PC-3 (cell line): Measurements from ENCODE around the gene ASPSCR1. TPM values are rescaled to one million over a fixed set of nuclear protein-coding genes. Genes with fewer than 3 reads are reported as not detected.

Experiments
- ATAC-seq: fragments of 200-7000 bp; cut with Tn5 transposase; 2 replicates; pipeline ENCODE4 v1.9.1; 2020; ENCODE audit warnings: mild to moderate bottlenecking, moderate library complexity
- BruUV-seq: library from RNA; stranded (reverse); fragments of 400-500 nt; replicated peaks from 2 replicates; lab custom pipeline; 2021; lab: Mats Ljungman, UMichigan
- CTCF ChIA-PET: fragments of 300-600 bp; sonication (Branson Sonifier 250); formaldehyde crosslinking; loops from one replicate; lab custom pipeline; 2022; ENCODE audit warnings: antibody characterized with exemption; lab: Charles Lee
- POLR2A ChIA-PET: fragments of 300-600 bp; sonication (Branson Sonifier 250); formaldehyde crosslinking; loops from one replicate; lab custom pipeline; 2022; ENCODE audit warnings: antibody characterized with exemption; ENCODE audit not compliant: unreplicated experiment; lab: Charles Lee
- DNase-seq: peaks from one replicate; pipeline ENCODE4 v3.0.0-alpha.2; 2015
- H2AFZ ChIP-seq: fragments of 300-600 bp; sonication (generic); 2 replicates; pipeline ENCODE4 v1.6.0; 2016; ENCODE audit warnings: antibody characterized with exemption, low read length
- H3F3A ChIP-seq: fragments of 300-600 bp; sonication (generic); one replicate; pipeline ENCODE4 v1.6.0; 2017; ENCODE audit warnings: antibody characterized with exemption, low read length, control low read depth, mild to moderate bottlenecking; ENCODE audit not compliant: unreplicated experiment
- H3K27ac ChIP-seq: fragments of 300-600 bp; sonication (generic); 2 replicates; pipeline ENCODE4 v1.5.1; 2016; ENCODE audit warnings: mild to moderate bottlenecking, low read length
- H3K27me3 ChIP-seq: fragments of 300-600 bp; sonication (generic); 2 replicates; pipeline ENCODE4 v1.6.1; 2016; ENCODE audit warnings: low read length, mixed read lengths
- H3K36me3 ChIP-seq: fragments of 300-600 bp; sonication (generic); 2 replicates; pipeline ENCODE4 v1.6.1; 2016; ENCODE audit warnings: low read depth, mixed run types, low read length, mixed read lengths
- H3K4me1 ChIP-seq: fragments of 300-600 bp; sonication (generic); 2 replicates; pipeline ENCODE4 v1.5.1; 2016; ENCODE audit warnings: low read length; ENCODE audit not compliant: insufficient read depth
- H3K4me2 ChIP-seq: fragments of 300-600 bp; sonication (generic); 2 replicates; pipeline ENCODE4 v1.6.0; 2016; ENCODE audit warnings: low read length
- H3K4me3 ChIP-seq: fragments of 300-600 bp; sonication (generic); 2 replicates; pipeline ENCODE4 v1.5.1; 2016; ENCODE audit warnings: mild to moderate bottlenecking, low read length, mixed read lengths
- H3K79me2 ChIP-seq: fragments of 300-600 bp; sonication (generic); 2 replicates; pipeline ENCODE4 v1.6.1; 2017; ENCODE audit warnings: low read length, mixed read lengths
- H3K9ac ChIP-seq: fragments of 300-600 bp; sonication (generic); 2 replicates; pipeline ENCODE4 v1.6.0; 2016; ENCODE audit warnings: mild to moderate bottlenecking, low read length
- H3K9me2 ChIP-seq: fragments of 300-600 bp; sonication (generic); replicated peaks from 2 replicates; pipeline ENCODE4 v1.6.1; 2016; ENCODE audit warnings: mixed run types, low read length, mixed read lengths
- H3K9me3 ChIP-seq: fragments of 300-600 bp; sonication (generic); 2 replicates; pipeline ENCODE4 v1.6.1; 2016; ENCODE audit warnings: low read length, mixed read lengths
- H4K20me1 ChIP-seq: fragments of 300-600 bp; sonication (generic); 2 replicates; pipeline ENCODE4 v1.6.1; 2016; ENCODE audit warnings: low read length, mixed read lengths
- EZH2 ChIP-seq: fragments of 300-600 bp; sonication (generic); IDR thresholded peaks from one replicate; pipeline ENCODE4 v1.6.1; 2017; ENCODE audit warnings: antibody characterized with exemption, mild to moderate bottlenecking, low read length; ENCODE audit not compliant: unreplicated experiment
- EZH2phosphoT487 ChIP-seq: fragments of 300-600 bp; sonication (generic); IDR thresholded peaks from 2 replicates; pipeline ENCODE4 v1.6.1; 2018; ENCODE audit warnings: mild to moderate bottlenecking, antibody characterized with exemption, low read length, borderline replicate concordance
- intact Hi-C: fragments of 100-400 bp; cut with micrococcal nuclease; formaldehyde crosslinking; loops from 2 replicates; pipeline ENCODE4 v1.9.0; 2023
- total RNA-seq: library from RNA; depleted of rRNA; stranded (reverse); fragments of >200 nt; gene quantifications from 2 replicates; pipeline ENCODE4 v1.2.3, GENCODE V29; 2014
- TF ChIP-seq, protein P1 (sequence below): fragments of 300-600 bp; sonication (generic); conservative IDR thresholded peaks from 2 replicates; pipeline ENCODE4 v1.5.1; 2017; ENCODE audit warnings: antibody characterized with exemption, low read depth, mild to moderate bottlenecking, low read length

The ASPSCR1 gene
- total RNA-seq, 1 experiment from 2014 or later, result 31.5 TPM

GRCh38 chr17:81994593-81995462 is 17.4 kb downstream of the ASPSCR1 start:
- TF ChIP-seq EZH2phosphoT487 (no peak), EZH2 (no peak)
- TF ChIP-seq, protein P1, sequence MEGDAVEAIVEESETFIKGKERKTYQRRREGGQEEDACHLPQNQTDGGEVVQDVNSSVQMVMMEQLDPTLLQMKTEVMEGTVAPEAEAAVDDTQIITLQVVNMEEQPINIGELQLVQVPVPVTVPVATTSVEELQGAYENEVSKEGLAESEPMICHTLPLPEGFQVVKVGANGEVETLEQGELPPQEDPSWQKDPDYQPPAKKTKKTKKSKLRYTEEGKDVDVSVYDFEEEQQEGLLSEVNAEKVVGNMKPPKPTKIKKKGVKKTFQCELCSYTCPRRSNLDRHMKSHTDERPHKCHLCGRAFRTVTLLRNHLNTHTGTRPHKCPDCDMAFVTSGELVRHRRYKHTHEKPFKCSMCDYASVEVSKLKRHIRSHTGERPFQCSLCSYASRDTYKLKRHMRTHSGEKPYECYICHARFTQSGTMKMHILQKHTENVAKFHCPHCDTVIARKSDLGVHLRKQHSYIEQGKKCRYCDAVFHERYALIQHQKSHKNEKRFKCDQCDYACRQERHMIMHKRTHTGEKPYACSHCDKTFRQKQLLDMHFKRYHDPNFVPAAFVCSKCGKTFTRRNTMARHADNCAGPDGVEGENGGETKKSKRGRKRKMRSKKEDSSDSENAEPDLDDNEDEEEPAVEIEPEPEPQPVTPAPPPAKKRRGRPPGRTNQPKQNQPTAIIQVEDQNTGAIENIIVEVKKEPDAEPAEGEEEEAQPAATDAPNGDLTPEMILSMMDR, result no peak
- Histone ChIP-seq H3K9me3 (no peaks in the 10 kb centered on the region), H3F3A (no peaks in the 10 kb centered on the region), H3K27ac (no peak overlapping the region), H3K4me1 (peaks cover 16% of the 10 kb centered on the region), H3K79me2 (no peaks in the 10 kb centered on the region), H3K36me3 (no peaks in the 10 kb centered on the region), H3K27me3 (no peaks in the 10 kb centered on the region), H3K9me2 (no peaks in the 10 kb centered on the region), H3K4me3 (no peak overlapping the region), H2AFZ (no peak overlapping the region), H3K9ac (no peak overlapping the region), H4K20me1 (no peaks in the 10 kb centered on the region), H3K4me2 (no peak overlapping the region)
- no TSS peak for BruUV-seq
- ChIA-PET CTCF (no interaction called here), POLR2A (no interaction called here)
- intact Hi-C loops, result no loop called here
- no peak for ATAC-seq
- DNase-seq, result no peak

- no peaks in the 10 kb centered on the region for H3K27me3 ChIP-seq
- CTCF ChIA-PET, result no interaction called here
- TF ChIP-seq EZH2phosphoT487, result no peak
- TF ChIP-seq, protein P1, result peak; percentile 16; the same call in 1 of the 2 replicates
- BruUV-seq, result no TSS peak
- no peaks in the 10 kb centered on the region for H3K79me2 ChIP-seq
- no peak overlapping the region for H3K9ac ChIP-seq
- POLR2A ChIA-PET, result no interaction called here
- no peak overlapping the region for H3K4me3 ChIP-seq
- DNase-seq (no peak), ATAC-seq (no peak)
- H3F3A ChIP-seq, result no peaks in the 10 kb centered on the region
- no peaks in the 10 kb centered on the region for H4K20me1 ChIP-seq
- peaks cover 16% of the 10 kb centered on the region for H3K4me1 ChIP-seq
- intact Hi-C loops, result no loop called here
- no peaks in the 10 kb centered on the region for H3K9me2 ChIP-seq
- no peak overlapping the region for H3K4me2 ChIP-seq
- no peak overlapping the region for H3K27ac ChIP-seq
- no peak overlapping the region for H2AFZ ChIP-seq
- no peaks in the 10 kb centered on the region for H3K36me3 ChIP-seq
- H3K9me3 ChIP-seq, result no peaks in the 10 kb centered on the region
Observed at GRCh38 chr17:81995463-81996231, 18.2 kb downstream of the ASPSCR1 start.
